ENCODE measurements around the gene ATAD1. TPM values are rescaled to one million over a fixed set of nuclear protein-coding genes. Genes with fewer than 3 reads are reported as not detected.

The ATAD1 gene
- total RNA-seq, 2 experiments from 2014 or later, result 33.7 to 38.7 TPM

DNA sequence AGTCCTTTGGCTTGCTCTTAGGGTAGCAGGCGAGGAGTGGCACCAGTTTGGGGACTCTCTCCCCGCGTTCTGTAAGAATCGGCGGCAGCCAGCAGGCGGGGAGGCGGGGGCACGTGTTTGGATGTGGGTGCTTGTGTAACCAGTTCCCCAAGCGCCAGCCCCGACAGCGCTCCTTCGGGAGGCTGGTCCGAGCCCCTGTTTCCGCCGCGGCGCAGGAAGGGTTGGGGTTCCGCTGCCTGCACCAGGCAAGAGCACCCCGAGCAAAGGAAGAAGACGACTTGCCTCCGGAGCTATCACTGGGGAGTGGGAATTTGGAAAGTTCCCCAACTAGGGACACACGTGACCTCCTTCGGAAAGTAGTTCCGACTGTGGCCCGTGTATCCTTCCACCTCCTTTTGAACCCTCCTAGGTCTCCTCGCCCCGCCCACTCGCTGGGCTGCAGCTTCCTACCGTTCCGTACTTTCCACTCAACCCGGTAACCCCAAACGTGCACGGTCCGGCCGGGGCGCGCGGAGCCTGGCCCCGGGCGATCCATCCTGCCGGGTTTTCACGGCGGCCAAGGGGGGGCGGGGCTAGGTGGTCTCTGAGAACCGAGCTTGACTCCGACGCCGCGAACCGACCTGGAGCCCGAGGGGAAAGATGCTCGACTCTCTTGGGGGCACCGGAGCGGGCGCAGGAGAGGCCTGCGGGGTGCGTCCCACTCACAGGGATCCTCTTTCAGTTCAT lies 44.1 kb upstream of the ATAD1 start:
- CTCF ChIA-PET, result interaction anchor here (0.8 to 3.6 kb wide), 5 partner anchors 12 to 252 kb away, joined by 3 to 13 read pairs (median 4); partner anchors contain the start of gene ATAD1
- H3K4me1 ChIP-seq (ENCODE audit: insufficient read depth, low read length), result peaks cover 22% of the 10 kb centered on the region
- H3K27me3 ChIP-seq (ENCODE audit: control insufficient read depth in 1 of 2, insufficient read depth in 2 of 2, low read length in 2 of 2), result no peaks in the 10 kb centered on the region
- ATAC-seq (ENCODE audit: poor library complexity) (peak; percentile 72), DNase-seq (peak; percentile 89 to 98 (median 92))
- H3K4me3 ChIP-seq (ENCODE audit: low read length), result peak overlapping the region; percentile 94
- Mint-ChIP-seq H3K27me3 (no peaks in the 10 kb centered on the region), H3K27ac (peak overlapping the region; percentile 92), H3K9me3 (no peaks in the 10 kb centered on the region), H3K4me1 (ENCODE audit: low read depth) (peaks cover 43% of the 10 kb centered on the region), H3K36me3 (ENCODE audit: low read depth) (peaks cover 37% of the 10 kb centered on the region), H3K4me3 (peak overlapping the region; percentile 96)
- H3K36me3 ChIP-seq (ENCODE audit: insufficient read depth, low read length), result no peaks in the 10 kb centered on the region
- intact Hi-C loops (cut with DNase I, micrococcal nuclease), result loop anchor here (1.0 to 10.0 kb wide), 11 partner anchors 45 to 953 kb away; partner anchors contain the start of gene ATAD1 (in 1 of the 2)
- H3K9me3 ChIP-seq (ENCODE audit: control insufficient read depth in 1 of 2, insufficient read depth in 1 of 2, low read length in 2 of 2), result no peaks in the 10 kb centered on the region
- TF ChIP-seq, protein P1, sequence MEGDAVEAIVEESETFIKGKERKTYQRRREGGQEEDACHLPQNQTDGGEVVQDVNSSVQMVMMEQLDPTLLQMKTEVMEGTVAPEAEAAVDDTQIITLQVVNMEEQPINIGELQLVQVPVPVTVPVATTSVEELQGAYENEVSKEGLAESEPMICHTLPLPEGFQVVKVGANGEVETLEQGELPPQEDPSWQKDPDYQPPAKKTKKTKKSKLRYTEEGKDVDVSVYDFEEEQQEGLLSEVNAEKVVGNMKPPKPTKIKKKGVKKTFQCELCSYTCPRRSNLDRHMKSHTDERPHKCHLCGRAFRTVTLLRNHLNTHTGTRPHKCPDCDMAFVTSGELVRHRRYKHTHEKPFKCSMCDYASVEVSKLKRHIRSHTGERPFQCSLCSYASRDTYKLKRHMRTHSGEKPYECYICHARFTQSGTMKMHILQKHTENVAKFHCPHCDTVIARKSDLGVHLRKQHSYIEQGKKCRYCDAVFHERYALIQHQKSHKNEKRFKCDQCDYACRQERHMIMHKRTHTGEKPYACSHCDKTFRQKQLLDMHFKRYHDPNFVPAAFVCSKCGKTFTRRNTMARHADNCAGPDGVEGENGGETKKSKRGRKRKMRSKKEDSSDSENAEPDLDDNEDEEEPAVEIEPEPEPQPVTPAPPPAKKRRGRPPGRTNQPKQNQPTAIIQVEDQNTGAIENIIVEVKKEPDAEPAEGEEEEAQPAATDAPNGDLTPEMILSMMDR (IDR thresholded peaks at IDR 0.05), result no peak
- H3K27ac ChIP-seq (ENCODE audit: low read depth in 1 of 2, low read length in 2 of 2), result peak overlapping the region; percentile 81 to 84
- POLR2A ChIA-PET, result interaction anchor here (0.5 to 6.7 kb wide), 43 partner anchors 9 to 1552 kb away, joined by 3 to 168 read pairs (median 5); partner anchors contain the start of genes ATAD1, IFIT1, IFIT2 and IFIT5

DNA sequence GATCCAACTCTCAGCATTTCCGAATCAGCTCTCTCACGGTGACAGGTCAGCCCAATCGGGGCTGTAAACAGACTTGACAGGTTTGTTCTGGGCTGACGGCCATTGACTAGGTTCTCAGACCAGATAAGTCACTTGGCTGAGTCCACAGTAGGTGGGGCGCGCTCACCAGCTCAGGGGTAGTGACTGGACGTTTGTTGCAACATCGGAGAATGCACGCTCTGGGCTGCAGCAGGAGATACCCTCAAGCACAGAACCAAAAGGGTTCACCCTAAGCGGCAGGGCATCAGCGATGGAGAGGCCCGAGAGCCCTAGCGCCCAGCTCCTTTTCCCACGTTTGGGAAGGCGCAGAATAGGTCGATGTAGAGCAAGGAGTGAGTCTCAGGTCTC lies 43.5 kb upstream of the ATAD1 start:
- no peaks in the 10 kb centered on the region for H3K9me3 ChIP-seq (ENCODE audit: control insufficient read depth in 1 of 2, insufficient read depth in 1 of 2, low read length in 2 of 2)
- peak in 8 of 14 experiments; percentile 1 to 74 (median 14) for DNase-seq
- no peaks in the 10 kb centered on the region for H3K9me3 Mint-ChIP-seq
- peaks cover 34% of the 10 kb centered on the region for H3K36me3 Mint-ChIP-seq (ENCODE audit: low read depth)
- H3K27ac ChIP-seq (ENCODE audit: low read depth in 1 of 2, low read length in 2 of 2), result peak overlapping the region; percentile 81 to 84
- intact Hi-C loops (cut with DNase I, micrococcal nuclease), result loop anchor here (1.0 to 10.0 kb wide), 9 partner anchors 44 to 953 kb away; partner anchors contain the start of gene ATAD1 (in 1 of the 2)
- H3K27ac Mint-ChIP-seq, result peak overlapping the region; percentile 92
- H3K4me3 ChIP-seq (ENCODE audit: low read length), result peak overlapping the region; percentile 94
- H3K27me3 ChIP-seq (ENCODE audit: control insufficient read depth in 1 of 2, insufficient read depth in 2 of 2, low read length in 2 of 2), result no peaks in the 10 kb centered on the region
- H3K4me1 Mint-ChIP-seq (ENCODE audit: low read depth), result peaks cover 38% of the 10 kb centered on the region
- ChIA-PET POLR2A (interaction anchor here (0.9 to 6.7 kb wide), 32 partner anchors 10 to 1440 kb away, joined by 3 to 168 read pairs (median 8); partner anchors contain the start of genes ATAD1, IFIT2, RNLS and STAMBPL1), CTCF (interaction anchor here (1.0 to 3.6 kb wide), 2 partner anchors 11 to 43 kb away, joined by 4 to 13 read pairs; partner anchors contain the start of gene ATAD1)
- H3K4me3 Mint-ChIP-seq, result peak overlapping the region; percentile 96
- H3K4me1 ChIP-seq (ENCODE audit: insufficient read depth, low read length), result peaks cover 22% of the 10 kb centered on the region
- no peak for ATAC-seq (ENCODE audit: poor library complexity)
- H3K27me3 Mint-ChIP-seq, result no peaks in the 10 kb centered on the region
- no peaks in the 10 kb centered on the region for H3K36me3 ChIP-seq (ENCODE audit: insufficient read depth, low read length)
- TF ChIP-seq, protein P1 (IDR thresholded peaks at IDR 0.05), result no peak

DNA sequence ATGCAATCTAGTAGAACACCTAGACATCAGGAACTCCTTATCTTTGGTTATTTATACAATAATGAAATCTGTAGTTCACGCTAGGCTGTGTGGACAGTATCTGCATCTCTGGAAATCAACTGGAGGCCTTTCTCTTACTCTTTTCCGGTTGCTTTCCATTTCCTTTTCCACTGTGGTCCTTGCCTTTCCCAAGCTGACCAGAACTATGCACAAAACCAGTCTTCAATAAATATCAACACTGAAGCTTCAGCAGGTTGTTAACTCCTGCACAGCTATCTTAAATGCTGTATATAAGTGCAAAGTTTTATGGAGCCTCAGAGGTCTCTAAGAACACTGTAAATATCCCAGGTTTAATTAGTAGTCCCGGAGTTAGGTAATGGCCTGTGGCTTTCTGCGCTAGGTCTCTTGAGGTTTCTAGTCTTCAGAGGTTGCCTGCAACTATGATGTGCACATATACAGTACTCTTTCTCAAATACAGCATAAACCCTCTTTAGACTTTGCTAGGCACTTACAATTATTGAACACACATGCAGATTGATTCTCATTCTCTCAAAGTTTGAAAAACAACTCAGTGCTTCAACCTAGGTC lies 42.9 kb upstream of the ATAD1 start:
- Mint-ChIP-seq H3K4me1 (ENCODE audit: low read depth) (peaks cover 35% of the 10 kb centered on the region), H3K4me3 (peak overlapping the region; percentile 96), H3K27ac (peak overlapping the region; percentile 92), H3K27me3 (no peaks in the 10 kb centered on the region), H3K9me3 (no peaks in the 10 kb centered on the region), H3K36me3 (ENCODE audit: low read depth) (peaks cover 33% of the 10 kb centered on the region)
- peak in 2 of 14 experiments; percentile 13 to 17 for DNase-seq
- Histone ChIP-seq H3K4me1 (ENCODE audit: insufficient read depth, low read length) (peaks cover 22% of the 10 kb centered on the region), H3K9me3 (ENCODE audit: control insufficient read depth in 1 of 2, insufficient read depth in 1 of 2, low read length in 2 of 2) (no peaks in the 10 kb centered on the region), H3K27ac (ENCODE audit: low read depth in 1 of 2, low read length in 2 of 2) (peak overlapping the region in 1 of 2 donors; percentile 84), H3K27me3 (ENCODE audit: control insufficient read depth in 1 of 2, insufficient read depth in 2 of 2, low read length in 2 of 2) (no peaks in the 10 kb centered on the region), H3K36me3 (ENCODE audit: insufficient read depth, low read length) (no peaks in the 10 kb centered on the region), H3K4me3 (ENCODE audit: low read length) (no peak overlapping the region)
- CTCF ChIA-PET, result interaction anchor here (0.8 to 3.6 kb wide), 5 partner anchors 10 to 253 kb away, joined by 3 to 13 read pairs (median 4); partner anchors contain the start of gene ATAD1
- intact Hi-C loops (cut with DNase I, micrococcal nuclease), result loop anchor here (1.0 to 10.0 kb wide), 11 partner anchors 44 to 954 kb away; partner anchors contain the start of gene ATAD1 (in 1 of the 2)
- TF ChIP-seq, protein P1 (IDR thresholded peaks at IDR 0.05), result no peak
- POLR2A ChIA-PET, result interaction anchor here (0.8 to 6.7 kb wide), 16 partner anchors 10 to 965 kb away, joined by 3 to 168 read pairs (median 18); partner anchors contain the start of genes ATAD1 and RNLS
- no peak for ATAC-seq (ENCODE audit: poor library complexity)

Measured in CD4-positive, alpha-beta T cell (primary cell).